Brain microvascular endothelial cell (primary cell): ENCODE measurements around the gene PRR16.

Source experiments
- DNase-seq: peaks from one replicate; pipeline ENCODE4 v3.0.0-alpha.2; 2020
- H3K27ac ChIP-seq: fragments of 250-450 bp; sonication (Bioruptor Pico); 2 replicates; pipeline ENCODE4 v1.5.1; 2020; ENCODE audit warnings: mild to moderate bottlenecking, moderate library complexity
- H3K27me3 ChIP-seq: fragments of 250-450 bp; sonication (Bioruptor Pico); replicated peaks from 2 replicates; pipeline ENCODE4 v1.5.1; 2020; ENCODE audit warnings: mild to moderate bottlenecking
- H3K36me3 ChIP-seq: fragments of 250-450 bp; sonication (Bioruptor Pico); replicated peaks from 2 replicates; pipeline ENCODE4 v1.5.1; 2020; ENCODE audit warnings: mild to moderate bottlenecking
- H3K4me3 ChIP-seq: 2 replicates; pipeline ENCODE4 v1.5.1; 2011; ENCODE audit warnings: low read depth, mild to moderate bottlenecking, control low read depth, low read length, moderate library complexity
- in situ Hi-C: cut with HindIII; loops from 2 replicates; pipeline ENCODE4 v1.10.0; 2017; ENCODE audit warnings: low sequenced_read_pairs, low pct_ligation_motif_present
- TF ChIP-seq, protein P1 (sequence below): IDR thresholded peaks from 2 replicates; pipeline ENCODE4 v1.5.1; 2011; ENCODE audit warnings: low read depth, mild to moderate bottlenecking, moderate library complexity, low read length, control low read depth, inconsistent platforms; ENCODE audit errors: missing control alignments

Gene PRR16

DNA sequence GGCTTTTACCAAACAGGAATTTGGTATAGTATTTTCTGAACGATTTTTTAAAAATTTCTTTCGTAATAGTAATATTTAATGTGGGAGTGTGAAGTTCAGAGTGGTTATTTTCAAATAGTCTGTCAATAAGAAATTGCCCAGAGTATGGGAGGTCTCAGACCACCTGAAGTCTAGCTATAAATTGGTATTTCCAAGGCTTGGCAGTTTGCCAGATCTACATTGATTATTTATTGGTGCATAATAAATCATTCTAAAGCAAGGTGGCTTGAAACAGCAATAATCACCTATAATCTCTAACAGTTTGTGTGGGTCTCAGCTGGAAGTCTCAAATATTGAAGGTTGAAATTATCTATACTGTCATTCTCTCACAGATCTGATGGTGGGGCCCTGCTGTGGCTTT is 118.5 kb downstream of the PRR16 start:
- H3K27ac ChIP-seq: no peak overlapping the region
- no peak for DNase-seq
- H3K4me3 ChIP-seq: no peak overlapping the region
- no peaks in the 10 kb centered on the region for H3K36me3 ChIP-seq
- in situ Hi-C loops: no loop called here
- no peaks in the 10 kb centered on the region for H3K27me3 ChIP-seq
- TF ChIP-seq, protein P1, sequence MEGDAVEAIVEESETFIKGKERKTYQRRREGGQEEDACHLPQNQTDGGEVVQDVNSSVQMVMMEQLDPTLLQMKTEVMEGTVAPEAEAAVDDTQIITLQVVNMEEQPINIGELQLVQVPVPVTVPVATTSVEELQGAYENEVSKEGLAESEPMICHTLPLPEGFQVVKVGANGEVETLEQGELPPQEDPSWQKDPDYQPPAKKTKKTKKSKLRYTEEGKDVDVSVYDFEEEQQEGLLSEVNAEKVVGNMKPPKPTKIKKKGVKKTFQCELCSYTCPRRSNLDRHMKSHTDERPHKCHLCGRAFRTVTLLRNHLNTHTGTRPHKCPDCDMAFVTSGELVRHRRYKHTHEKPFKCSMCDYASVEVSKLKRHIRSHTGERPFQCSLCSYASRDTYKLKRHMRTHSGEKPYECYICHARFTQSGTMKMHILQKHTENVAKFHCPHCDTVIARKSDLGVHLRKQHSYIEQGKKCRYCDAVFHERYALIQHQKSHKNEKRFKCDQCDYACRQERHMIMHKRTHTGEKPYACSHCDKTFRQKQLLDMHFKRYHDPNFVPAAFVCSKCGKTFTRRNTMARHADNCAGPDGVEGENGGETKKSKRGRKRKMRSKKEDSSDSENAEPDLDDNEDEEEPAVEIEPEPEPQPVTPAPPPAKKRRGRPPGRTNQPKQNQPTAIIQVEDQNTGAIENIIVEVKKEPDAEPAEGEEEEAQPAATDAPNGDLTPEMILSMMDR: no peak

DNA sequence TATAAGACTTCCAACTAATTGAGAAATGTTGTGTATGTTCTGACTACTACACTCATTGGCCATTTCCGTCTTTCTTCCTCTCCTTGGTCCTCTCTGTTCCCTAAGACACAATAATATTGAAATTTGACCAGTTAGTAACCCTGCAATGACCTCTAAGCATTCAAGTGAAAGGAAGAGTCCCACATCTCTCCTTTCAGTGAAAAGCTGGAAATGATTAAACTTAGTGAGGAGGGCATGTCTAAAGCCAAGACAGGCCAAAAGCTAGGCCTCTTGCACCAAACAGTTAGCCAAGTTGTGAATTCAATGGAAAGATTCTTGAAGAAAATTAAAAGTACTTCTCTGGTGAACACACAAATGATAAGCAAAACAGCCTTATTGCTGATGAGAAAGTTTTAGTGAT is 122.5 kb downstream of the PRR16 start:
- TF ChIP-seq, protein P1: no peak
- Histone ChIP-seq H3K27ac (no peak overlapping the region), H3K36me3 (no peaks in the 10 kb centered on the region), H3K27me3 (no peaks in the 10 kb centered on the region), H3K4me3 (no peak overlapping the region)
- DNase-seq: no peak
- in situ Hi-C loops: no loop called here

DNA sequence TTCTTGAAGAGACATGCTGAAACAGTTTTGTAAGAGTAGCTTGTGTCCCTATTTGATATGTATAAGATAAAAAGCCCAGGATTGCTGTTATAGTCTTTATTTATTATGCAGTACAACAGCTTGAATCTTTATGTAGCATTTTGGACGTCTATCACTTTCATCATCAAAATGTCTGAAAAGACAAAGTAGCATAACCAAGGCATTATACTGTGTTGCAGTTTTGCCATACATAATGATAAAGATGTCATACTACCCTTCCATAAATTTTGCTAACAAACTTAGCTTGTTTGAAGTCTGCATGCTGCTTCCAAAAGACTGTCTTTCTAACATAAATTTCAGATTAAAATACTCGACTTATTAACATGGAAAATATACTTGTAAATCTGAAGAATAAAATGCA is 127.8 kb downstream of the PRR16 start:
- DNase-seq: no peak
- TF ChIP-seq, protein P1: no peak
- in situ Hi-C loops: no loop called here
- Histone ChIP-seq H3K27ac (no peak overlapping the region), H3K27me3 (no peaks in the 10 kb centered on the region), H3K4me3 (no peak overlapping the region), H3K36me3 (no peaks in the 10 kb centered on the region)

DNA sequence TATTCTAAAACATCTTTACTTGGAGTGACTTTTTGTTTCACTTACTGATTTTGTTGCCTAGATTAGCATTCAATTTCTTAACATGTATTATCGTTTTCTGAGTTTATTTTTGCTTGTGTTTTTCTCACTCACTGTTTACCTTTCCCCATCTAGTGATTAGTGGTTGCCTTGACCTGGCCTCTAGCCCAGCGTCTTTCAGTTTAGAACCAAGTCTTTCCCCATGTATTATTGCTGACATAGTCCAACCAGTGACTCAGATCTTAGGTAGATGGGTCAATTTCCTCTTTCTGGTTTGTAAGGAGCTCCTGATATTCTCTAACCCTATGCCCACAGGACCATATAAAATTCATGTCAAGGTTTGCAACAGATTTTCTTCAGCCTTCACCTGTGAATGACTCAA is 135.5 kb downstream of the PRR16 start:
- peak; percentile 52 for DNase-seq
- in situ Hi-C loops: no loop called here
- no peaks in the 10 kb centered on the region for H3K36me3 ChIP-seq
- TF ChIP-seq, protein P1: no peak
- no peak overlapping the region for H3K4me3 ChIP-seq
- no peaks in the 10 kb centered on the region for H3K27me3 ChIP-seq
- no peak overlapping the region for H3K27ac ChIP-seq

DNA sequence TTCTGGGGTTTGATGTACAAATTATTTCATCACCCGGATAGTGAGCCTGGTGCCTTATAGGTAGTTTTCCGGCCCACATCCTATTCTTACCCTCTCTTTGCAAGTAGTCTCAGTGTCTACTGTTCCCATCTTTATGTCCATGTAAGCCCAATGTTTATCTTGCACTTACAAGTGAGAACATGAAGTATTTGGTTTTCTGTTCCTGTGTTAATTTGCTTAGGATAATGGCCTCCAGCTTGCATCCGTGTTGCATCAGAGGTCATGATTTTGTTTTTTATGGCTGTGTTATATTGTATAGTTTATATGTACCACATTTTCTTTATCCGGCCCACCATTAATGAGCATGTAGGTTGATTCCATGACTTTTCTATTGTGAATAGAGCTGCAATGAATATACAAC is 136.5 kb downstream of the PRR16 start:
- no peak overlapping the region for H3K4me3 ChIP-seq
- no peaks in the 10 kb centered on the region for H3K27me3 ChIP-seq
- DNase-seq: no peak
- no peaks in the 10 kb centered on the region for H3K36me3 ChIP-seq
- TF ChIP-seq, protein P1: no peak
- no peak overlapping the region for H3K27ac ChIP-seq
- in situ Hi-C loops: no loop called here

DNA sequence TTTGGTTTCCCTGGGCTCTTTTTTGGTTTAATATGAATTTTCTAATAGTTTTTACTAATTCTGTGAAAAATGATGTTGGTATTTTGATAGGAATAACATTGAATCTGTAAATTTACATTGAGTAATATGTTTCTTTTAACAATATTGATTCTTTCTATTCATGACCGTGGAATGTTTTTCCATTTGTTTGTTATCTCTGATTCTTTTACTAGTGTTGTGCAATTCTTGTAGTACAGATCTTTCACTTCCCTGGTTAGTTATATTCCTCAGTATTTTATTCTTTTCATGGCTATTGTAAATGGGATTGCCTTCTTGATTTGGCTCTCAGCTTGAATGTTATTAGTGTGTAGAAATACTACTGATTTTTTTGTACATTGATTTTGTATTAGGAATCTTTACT is 137.9 kb downstream of the PRR16 start:
- no peak overlapping the region for H3K4me3 ChIP-seq
- DNase-seq: no peak
- in situ Hi-C loops: no loop called here
- H3K27me3 ChIP-seq: no peaks in the 10 kb centered on the region
- TF ChIP-seq, protein P1: no peak
- peak overlapping the region; percentile 9 for H3K27ac ChIP-seq
- no peaks in the 10 kb centered on the region for H3K36me3 ChIP-seq
